ENCODE data around the gene IL1RAP.

DNA sequence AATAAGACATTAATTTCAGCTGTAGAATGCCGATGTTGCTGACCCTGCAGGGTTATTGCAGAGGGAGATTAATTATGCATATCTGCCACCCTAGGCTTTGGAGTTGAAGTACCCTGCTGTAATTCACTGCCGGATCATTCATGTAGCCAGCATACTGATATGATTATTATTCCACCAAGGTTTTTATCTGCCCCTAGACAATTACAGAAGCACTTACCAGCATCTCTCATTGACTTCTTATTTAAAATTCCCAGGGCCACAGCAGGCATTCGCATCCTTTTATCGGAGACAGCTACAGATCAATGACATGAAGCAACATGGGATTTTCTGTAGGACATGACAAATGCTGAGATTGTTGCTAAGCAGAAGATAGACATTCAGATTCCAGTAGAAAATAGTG, 31.3 kb downstream of the IL1RAP start:
- TF ChIP-seq POLR2A (IDR thresholded peaks at IDR 0.05): no peak
- TF ChIP-seq, protein P1, sequence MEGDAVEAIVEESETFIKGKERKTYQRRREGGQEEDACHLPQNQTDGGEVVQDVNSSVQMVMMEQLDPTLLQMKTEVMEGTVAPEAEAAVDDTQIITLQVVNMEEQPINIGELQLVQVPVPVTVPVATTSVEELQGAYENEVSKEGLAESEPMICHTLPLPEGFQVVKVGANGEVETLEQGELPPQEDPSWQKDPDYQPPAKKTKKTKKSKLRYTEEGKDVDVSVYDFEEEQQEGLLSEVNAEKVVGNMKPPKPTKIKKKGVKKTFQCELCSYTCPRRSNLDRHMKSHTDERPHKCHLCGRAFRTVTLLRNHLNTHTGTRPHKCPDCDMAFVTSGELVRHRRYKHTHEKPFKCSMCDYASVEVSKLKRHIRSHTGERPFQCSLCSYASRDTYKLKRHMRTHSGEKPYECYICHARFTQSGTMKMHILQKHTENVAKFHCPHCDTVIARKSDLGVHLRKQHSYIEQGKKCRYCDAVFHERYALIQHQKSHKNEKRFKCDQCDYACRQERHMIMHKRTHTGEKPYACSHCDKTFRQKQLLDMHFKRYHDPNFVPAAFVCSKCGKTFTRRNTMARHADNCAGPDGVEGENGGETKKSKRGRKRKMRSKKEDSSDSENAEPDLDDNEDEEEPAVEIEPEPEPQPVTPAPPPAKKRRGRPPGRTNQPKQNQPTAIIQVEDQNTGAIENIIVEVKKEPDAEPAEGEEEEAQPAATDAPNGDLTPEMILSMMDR (IDR thresholded peaks at IDR 0.05): no peak
